HG02571 (cell line): ENCODE measurements around the gene RRP36.
"Not testable (repeated sequence)": the region's sequence is repeated elsewhere in the genome, so short reads cannot be mapped to it uniquely, and the experiment has no call there.

Experiments
- ATAC-seq: cut with Tn5 transposase; IDR thresholded peaks from one replicate; pipeline ENCODE4 v1.9.1; 2021; ENCODE audit warnings: mild to moderate bottlenecking, moderate library complexity; ENCODE audit not compliant: unreplicated experiment

The RRP36 gene

GRCh38 chr6:43036712-43037111, 15.3 kb downstream of the RRP36 start:
- no peak for ATAC-seq

- no peak for ATAC-seq
Measured at GRCh38 chr6:43037197-43037596, 15.8 kb downstream of the RRP36 start.

GRCh38 chr6:43037706-43038105, 16.3 kb downstream of the RRP36 start:
- no peak for ATAC-seq

GRCh38 chr6:43038727-43039126, 17.3 kb downstream of the RRP36 start:
- ATAC-seq = no peak

GRCh38 chr6:43040542-43041257, 19.3 kb downstream of the RRP36 start:
- ATAC-seq = no peak

- ATAC-seq = not testable (repeated sequence)
Measured at GRCh38 chr6:43041475-43041874, 20.1 kb downstream of the RRP36 start.

- ATAC-seq = no peak
Measured at GRCh38 chr6:43043310-43043709, 21.9 kb downstream of the RRP36 start.

GRCh38 chr6:43045371-43045930, 24.0 kb downstream of the RRP36 start:
- ATAC-seq = no peak

- no peak for ATAC-seq
Measured at GRCh38 chr6:43047998-43048397, 26.6 kb downstream of the RRP36 start.

GRCh38 chr6:43050981-43051380, 29.6 kb downstream of the RRP36 start:
- ATAC-seq = no peak

- ATAC-seq = no peak
Measured at GRCh38 chr6:43052225-43052841, 30.9 kb downstream of the RRP36 start.

- peak; percentile 13 for ATAC-seq
Measured at GRCh38 chr6:43052842-43053544, 31.6 kb downstream of the RRP36 start.

GRCh38 chr6:43053545-43054205, 32.3 kb downstream of the RRP36 start, which contains the start of gene CUL7:
Gene CUL7, minus strand, starts transcription at chr6:43053851. Its CDS starts 1,063 bp downstream, at chr6:43052788.
- ATAC-seq = peak; percentile 91

- ATAC-seq = no peak
Measured at GRCh38 chr6:43054206-43054943, 33.0 kb downstream of the RRP36 start.

GRCh38 chr6:43055966-43056365, 34.5 kb downstream of the RRP36 start:
- no peak for ATAC-seq

- no peak for ATAC-seq
Measured at GRCh38 chr6:43058531-43058930, 37.1 kb downstream of the RRP36 start.

- ATAC-seq = peak; percentile 82
Measured at GRCh38 chr6:43059168-43060033, 38.0 kb downstream of the RRP36 start, which contains the start of the genes KLC4 and MRPL2. Gene KLC4, plus strand, starts transcription at chr6:43059631. Its CDS starts 1,705 bp downstream, at chr6:43061336. Gene MRPL2, minus strand, starts transcription at chr6:43059434. Its CDS starts 53 bp downstream, at chr6:43059381.

GRCh38 chr6:43060034-43060754, 38.8 kb downstream of the RRP36 start:
- no peak for ATAC-seq
